Spleen (tissue), 13 donors: ENCODE measurements around the gene DAD1. TPM values are rescaled to one million over a fixed set of nuclear protein-coding genes. Genes with fewer than 3 reads are reported as not detected.
"Not testable (repeated sequence)": the region's sequence is repeated elsewhere in the genome, so short reads cannot be mapped to it uniquely, and the experiment has no call there.

Source experiments
- DNase-seq: peaks from one replicate; pipeline ENCODE4 v3.0.0-alpha.2; 2020
- H3K27ac ChIP-seq, 8 donors: fragments of 200-600 bp; sonication (generic) in 7 of 8; 1 replicate in 4 of 8; 2 replicates in 4 of 8; pipeline versions ENCODE4 v1.5.0 to v1.8.0; 2016 to 2021; ENCODE audit warnings: inconsistent platforms in 4 of 8, mild to moderate bottlenecking in 4 of 8, moderate library complexity in 1 of 8
- H3K27me3 ChIP-seq, 7 donors: fragments of 200-600 bp; sonication (generic) in 6 of 7; replicated peaks in 1 of 7; 1 replicate in 4 of 7; 2 replicates in 3 of 7; pipeline versions ENCODE4 v1.5.0 to v1.8.0; 2016 to 2021; ENCODE audit warnings: inconsistent platforms in 3 of 7, mild to moderate bottlenecking in 1 of 7
- H3K36me3 ChIP-seq, 6 donors: fragments of 200-600 bp; sonication (generic) in 5 of 6; 1 replicate in 4 of 6; 2 replicates in 2 of 6; pipeline versions ENCODE4 v1.5.0 to v1.8.0; 2016 to 2021; ENCODE audit warnings: inconsistent platforms in 2 of 6
- H3K4me1 ChIP-seq, 6 donors: fragments of 200-600 bp; sonication (generic) in 5 of 6; 1 replicate in 3 of 6; 2 replicates in 3 of 6; pipeline versions ENCODE4 v1.5.0 to v1.8.0; 2016 to 2021; ENCODE audit warnings: inconsistent platforms in 3 of 6
- H3K4me3 ChIP-seq, 8 donors: fragments of 200-600 bp; sonication (generic) in 7 of 8; 1 replicate in 4 of 8; 2 replicates in 4 of 8; pipeline versions ENCODE4 v1.5.0 to v1.8.0; 2016 to 2021; ENCODE audit warnings: inconsistent platforms in 4 of 8, mild to moderate bottlenecking in 4 of 8, moderate library complexity in 2 of 8
- H3K9me3 ChIP-seq, 8 donors: fragments of 200-600 bp; sonication (generic) in 7 of 8; 1 replicate in 4 of 8; 2 replicates in 4 of 8; pipeline versions ENCODE4 v1.5.0 to v1.8.0; 2016 to 2021; ENCODE audit warnings: inconsistent platforms in 4 of 8
- CTCF ChIP-seq, 11 experiments: fragments of 200-600 bp in 7 of 11; fragments of 450-650 bp in 4 of 11; sonication (generic) in 4 of 11; IDR thresholded peaks in 8 of 11; conservative IDR thresholded peaks in 3 of 11; 1 replicate in 7 of 11; 2 replicates in 4 of 11; pipeline versions ENCODE4 v1.4.0 to v1.8.0; 2016 to 2021; ENCODE audit warnings: antibody characterized with exemption in 11 of 11, inconsistent platforms in 4 of 11, mild to moderate bottlenecking in 1 of 11
- POLR2A ChIP-seq, 3 donors: fragments of 450-650 bp; IDR thresholded peaks; one replicate each; pipeline ENCODE4 v1.5.1; 2017; ENCODE audit warnings: antibody characterized with exemption in 3 of 3, mild to moderate bottlenecking in 1 of 3
- POLR2AphosphoS5 ChIP-seq, 3 donors: sonication (generic); formaldehyde crosslinking; IDR thresholded peaks; one replicate each; pipeline ENCODE4 v1.5.1; 2017; ENCODE audit warnings: antibody characterized with exemption in 3 of 3
- WGBS, 5 donors: extraction: QIAGEN DNeasy Blood & Tissue Kit in 3 of 5; methylation state at CpG; one replicate each; pipeline versions ENCODE4 v1.1.5 to v1.1.7; 2013 to 2018; 5-methylcytosine and 5-hydroxymethylcytosine counted together
- intact Hi-C: fragments of 100-400 bp; cut with DNase I; formaldehyde crosslinking; loops from one replicate; pipeline ENCODE4 v1.15.0; 2023; ENCODE audit warnings: low total_unique reads
- long read RNA-seq, 2 donors: transcript quantifications; one replicate each; lab custom pipeline, GENCODE V29; 2026
- polyA plus RNA-seq, 3 donors: library from polyadenylated mRNA; stranded (reverse); fragments of 200-250 nt; gene quantifications; one replicate each; pipeline ENCODE4 v1.2.1, GENCODE V29; 2013
- total RNA-seq, 7 donors: library from RNA; depleted of rRNA in 3 of 7; stranded (reverse); fragments of >200 nt in 3 of 7; fragmentation: NEBNext Ultra II Directional in 4 of 7; extraction: Animal tissue kit (Norgen Biotek cat#: 25700) in 4 of 7; gene quantifications; one replicate each; pipeline versions ENCODE4 v1.1.0 to v1.2.1, GENCODE V29; 2016 to 2021
- donor health status: healthy with polysubstance abuse.
- donor health status: DM: no; HTN: no; CAD: no; lungs with moderate emphysema.
- donor health status: DM: no; HTN: no; CAD: no.
- donor health status: Bipolar disorder and iron deficiency.
- donor health status: healthy.
- donor health status: DM: no; HTN: no; CAD: no.
- donor health status: DM: yes; HTN: yes; CAD: no.

The DAD1 gene
- 100 to 1,000 TPM; 107 to 176 (median 123) TPM for total RNA-seq
- 100 to 1,000 TPM; 102 to 165 (median 147) TPM for polyA plus RNA-seq
- long read RNA-seq, donor 1, transcript DAD1-201 (3 exons, 731 nt) = major isoform, 123 of 138 reads
- long read RNA-seq, donor 1, partial matches to known transcripts = 15 of 138 reads
- long read RNA-seq, donor 1, other reads (novel, unspliced or antisense) = 0 of 138 reads
- long read RNA-seq, donor 2, transcript DAD1-201 (3 exons, 731 nt) = major isoform, 109 of 117 reads
- long read RNA-seq, donor 2, partial matches to known transcripts = 6 of 117 reads
- long read RNA-seq, donor 2, other reads (novel, unspliced or antisense) = 0 of 117 reads

DNA sequence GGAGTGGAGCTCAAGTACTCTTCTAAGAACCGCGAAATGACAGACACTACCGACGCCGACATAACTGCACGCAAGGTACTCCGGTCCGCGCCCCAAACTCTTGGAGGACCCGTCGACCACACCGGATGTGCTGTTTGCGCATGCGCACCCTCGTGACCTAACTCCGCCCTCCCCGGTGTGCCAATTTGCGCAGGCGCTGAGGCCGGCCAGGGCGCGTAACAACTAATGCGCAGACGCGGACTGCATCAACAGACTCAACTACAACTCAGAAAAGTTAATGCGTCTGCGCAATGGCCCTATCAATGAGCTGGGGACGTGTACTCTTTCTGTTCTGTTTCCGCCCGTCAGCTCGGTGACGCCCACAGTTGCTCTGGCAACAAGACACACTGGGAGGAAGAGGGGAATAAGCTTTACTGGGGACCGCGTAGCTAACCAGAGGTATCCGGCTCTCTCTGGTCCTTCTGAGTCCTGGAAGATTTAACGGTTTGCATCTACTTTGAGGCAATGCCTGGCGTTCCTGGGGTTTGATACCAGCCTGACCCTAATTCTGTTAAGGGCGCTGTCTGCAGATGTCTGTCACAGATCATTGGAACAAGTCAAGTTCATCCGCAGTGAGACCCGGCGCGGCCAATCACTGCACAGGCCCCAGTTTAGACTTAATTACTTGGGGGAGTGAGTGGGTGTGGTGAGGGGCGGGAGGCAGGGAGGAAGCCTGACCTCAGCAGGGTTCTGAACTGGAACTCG, at the start of gene DAD1:
TSS of gene DAD1 (minus strand) at position 129 of the 744 bp plus-strand sequence. CDS start at position 62, 67 bp downstream.
- intact Hi-C loops = no loop called here
- Histone ChIP-seq H3K4me3 (peak within 1 kb of the TSS; percentile 49 to 82 (median 68)), H3K27me3 (no peaks in the 10 kb centered on the region), H3K36me3 (peaks cover 0 to 10% (median 3%) of the 10 kb centered on the region in 6 donors), H3K27ac (peak within 1 kb of the TSS; percentile 75 to 96 (median 90)), H3K4me1 (peaks cover 20 to 56% (median 52%) of the 10 kb centered on the region in 6 donors), H3K9me3 (no peaks in the 10 kb centered on the region)
- TF ChIP-seq POLR2A (IDR thresholded peaks at IDR 0.05) (peak in 1 of 3 donors; percentile 89), CTCF (IDR thresholded peaks at IDR 0.05 in 8 of 11, conservative IDR thresholded peaks at IDR 0.05 in 3 of 11) (no peak), POLR2AphosphoS5 (IDR thresholded peaks at IDR 0.05) (peak; percentile 97 to 99 (median 98))
- 0 to 1% (median 0%) methylated on average over 23 to 44 of the region's 44 CpGs for WGBS, 5 donors
- DNase-seq = peak; percentile 98

- WGBS, 5 donors = 0 to 79% (median 45%) methylated on average over 1 of the region's 1 CpG
Observed at GRCh38 chr14:22635980-22636379, 47.0 kb upstream of the DAD1 start.

GRCh38 chr14:22634233-22634900, 45.3 kb upstream of the DAD1 start:
- H3K4me3 ChIP-seq = no peak overlapping the region
- no peak overlapping the region for H3K27ac ChIP-seq
- intact Hi-C loops = no loop called here
- H3K4me1 ChIP-seq = no peaks in the 10 kb centered on the region
- 78 to 93% (median 84%) methylated on average over 8 of the region's 8 CpGs for WGBS, 5 donors
- TF ChIP-seq CTCF (IDR thresholded peaks at IDR 0.05 in 8 of 11, conservative IDR thresholded peaks at IDR 0.05 in 3 of 11) = no peak
- no peak for TF ChIP-seq POLR2A (IDR thresholded peaks at IDR 0.05)
- TF ChIP-seq POLR2AphosphoS5 (IDR thresholded peaks at IDR 0.05) = no peak
- H3K36me3 ChIP-seq = no peaks in the 10 kb centered on the region
- H3K27me3 ChIP-seq = no peaks in the 10 kb centered on the region
- H3K9me3 ChIP-seq = peaks cover 0 to 20% (median 5%) of the 10 kb centered on the region in 8 donors
- DNase-seq = no peak

More at GRCh38 chr14:22635980-22636379, 47.0 kb upstream of the DAD1 start:
- H3K9me3 ChIP-seq, H3K27ac ChIP-seq, H3K4me1 ChIP-seq, H3K27me3 ChIP-seq, intact Hi-C loops, H3K36me3 ChIP-seq, H3K4me3 ChIP-seq, DNase-seq: not testable (repeated sequence)

DNA sequence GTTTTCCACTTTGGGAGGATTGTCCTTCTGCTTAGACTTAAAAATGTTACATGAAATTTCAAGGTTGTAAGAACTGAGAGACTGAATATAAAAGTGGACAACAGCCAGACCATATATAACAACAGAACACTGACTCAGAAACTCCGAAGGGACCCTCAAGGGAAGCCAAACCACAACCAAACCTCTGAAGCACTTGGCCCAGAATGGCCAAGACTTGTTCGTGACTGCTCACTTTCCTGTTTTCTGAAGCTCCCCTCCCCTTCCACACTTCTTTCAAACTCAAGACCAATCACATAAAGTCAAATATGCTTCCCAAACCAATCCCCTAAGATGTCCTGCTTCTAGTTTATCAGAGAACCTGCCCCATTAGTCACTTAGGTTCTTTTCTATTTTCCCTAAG, 41.5 kb upstream of the DAD1 start:
- no peak overlapping the region for H3K27ac ChIP-seq
- intact Hi-C loops = no loop called here
- TF ChIP-seq POLR2AphosphoS5 (IDR thresholded peaks at IDR 0.05) (no peak), POLR2A (IDR thresholded peaks at IDR 0.05) (no peak), CTCF (IDR thresholded peaks at IDR 0.05 in 8 of 11, conservative IDR thresholded peaks at IDR 0.05 in 3 of 11) (no peak)
- H3K4me3 ChIP-seq = no peak overlapping the region
- H3K36me3 ChIP-seq = no peaks in the 10 kb centered on the region
- no peaks in the 10 kb centered on the region for H3K27me3 ChIP-seq
- H3K4me1 ChIP-seq = no peaks in the 10 kb centered on the region
- DNase-seq = no peak
- H3K9me3 ChIP-seq = peaks cover 0 to 20% (median 5%) of the 10 kb centered on the region in 8 donors
- 79 to 90% (median 81%) methylated on average over 2 of the region's 2 CpGs for WGBS, 5 donors
